IMR-90 (cell line): Measurements from ENCODE around the gene ADCY4. TPM values are rescaled to one million over a fixed set of nuclear protein-coding genes. Genes with fewer than 3 reads are reported as not detected.

ENCODE experiments used
- ATAC-seq: fragments of 200-7000 bp; cut with Tn5 transposase; 2 replicates; pipeline ENCODE4 v1.9.1; 2020; ENCODE audit warnings: low read depth, mild to moderate bottlenecking, moderate library complexity
- BruUV-seq: library from RNA; stranded (reverse); fragments of 400-500 nt; replicated peaks from 2 replicates; lab custom pipeline; 2021; lab: Mats Ljungman, UMichigan
- CTCF ChIA-PET: fragments of 300-600 bp; formaldehyde crosslinking; extraction: SDS; loops from one replicate; lab custom pipeline; 2021; ENCODE audit warnings: antibody characterized with exemption; lab: Yijun Ruan, JAX
- POLR2A ChIA-PET: fragments of 300-600 bp; sonication (Branson Sonifier 250); formaldehyde crosslinking; loops from one replicate; lab custom pipeline; 2022; ENCODE audit warnings: antibody characterized with exemption; ENCODE audit not compliant: unreplicated experiment; lab: Charles Lee
- DNase-seq: peaks from one replicate; pipeline ENCODE4 v3.0.0; 2013
- H2AFZ ChIP-seq: replicated peaks from 2 replicates; pipeline ENCODE3; 2013; ENCODE audit warnings: low read length, mild to moderate bottlenecking; ENCODE audit not compliant: poor library complexity
- H2AK5ac ChIP-seq: 2 replicates; pipeline ENCODE4 v1.6.1; 2013; ENCODE audit warnings: low read depth, low read length, inconsistent platforms
- H2AK9ac ChIP-seq: replicated peaks from 2 replicates; pipeline ENCODE3; 2013; ENCODE audit warnings: mild to moderate bottlenecking, low read depth, low read length, moderate library complexity; ENCODE audit not compliant: poor library complexity
- H2BK120ac ChIP-seq: 2 replicates; pipeline ENCODE4 v1.6.1; 2013; ENCODE audit warnings: low read depth, low read length, inconsistent platforms
- H2BK15ac ChIP-seq: 3 replicates; pipeline ENCODE4 v1.6.1; 2013; ENCODE audit warnings: low read depth, low read length, inconsistent platforms
- H2BK20ac ChIP-seq: 2 replicates; pipeline ENCODE4 v1.6.1; 2013; ENCODE audit warnings: low read depth, mild to moderate bottlenecking, inconsistent platforms, low read length, moderate library complexity
- H2BK5ac ChIP-seq: 2 replicates; pipeline ENCODE4 v1.6.1; 2013; ENCODE audit warnings: mild to moderate bottlenecking, low read depth, low read length, inconsistent platforms; ENCODE audit not compliant: poor library complexity, severe bottlenecking
- H3K14ac ChIP-seq: replicated peaks from 2 replicates; pipeline ENCODE4 v1.6.1; 2013; ENCODE audit warnings: low read depth, low read length, inconsistent platforms
- H3K18ac ChIP-seq: 2 replicates; pipeline ENCODE4 v1.6.1; 2013; ENCODE audit warnings: low read depth, low read length, control low read depth
- H3K23ac ChIP-seq: 2 replicates; pipeline ENCODE4 v1.6.1; 2013; ENCODE audit warnings: low read depth, low read length, inconsistent platforms
- H3K27ac ChIP-seq: 2 replicates; pipeline ENCODE4 v1.5.1; 2013; ENCODE audit warnings: mild to moderate bottlenecking, control low read depth, low read length; ENCODE audit not compliant: insufficient read depth
- H3K27me3 ChIP-seq: 2 replicates; pipeline ENCODE4 v1.6.1; 2013; ENCODE audit warnings: low read length; ENCODE audit not compliant: control insufficient read depth, insufficient read depth
- H3K36me3 ChIP-seq: 2 replicates; pipeline ENCODE4 v1.6.1; 2013; ENCODE audit warnings: low read length, mixed read lengths; ENCODE audit not compliant: control insufficient read depth, insufficient read depth
- H3K4ac ChIP-seq: 2 replicates; pipeline ENCODE4 v1.6.1; 2013; ENCODE audit warnings: low read depth, low read length, inconsistent platforms
- H3K4me1 ChIP-seq: 2 replicates; pipeline ENCODE4 v1.6.1; 2013; ENCODE audit warnings: low read length, mixed read lengths; ENCODE audit not compliant: control insufficient read depth, insufficient read depth
- H3K4me2 ChIP-seq: 2 replicates; pipeline ENCODE4 v1.6.1; 2013; ENCODE audit warnings: low read depth, mild to moderate bottlenecking, control low read depth, low read length, moderate library complexity
- H3K4me3 ChIP-seq: 2 replicates; pipeline ENCODE4 v1.5.1; 2013; ENCODE audit warnings: low read depth, mild to moderate bottlenecking, control low read depth, low read length, moderate library complexity; ENCODE audit not compliant: insufficient read depth
- H3K56ac ChIP-seq: 2 replicates; pipeline ENCODE4 v1.6.1; 2013; ENCODE audit warnings: low read length, inconsistent platforms; ENCODE audit not compliant: insufficient read depth; ENCODE audit errors: extremely low read depth
- H3K79me1 ChIP-seq, 2 experiments: 2 replicates each; pipeline ENCODE4 v1.6.1; 2013; ENCODE audit warnings: low read length in 2 of 2, inconsistent platforms in 1 of 2, low read depth in 1 of 2
- H3K9ac ChIP-seq: 2 replicates; pipeline ENCODE4 v1.6.1; 2013; ENCODE audit warnings: low read depth, low read length, control low read depth
- H3K9me1 ChIP-seq: 2 replicates; pipeline ENCODE4 v1.6.1; 2013; ENCODE audit warnings: low read length, inconsistent platforms; ENCODE audit not compliant: insufficient read depth
- H3K9me3 ChIP-seq: 2 replicates; pipeline ENCODE4 v1.6.1; 2013; ENCODE audit warnings: low read length; ENCODE audit not compliant: control insufficient read depth, insufficient read depth
- H4K20me1 ChIP-seq: 2 replicates; pipeline ENCODE4 v1.6.1; 2013; ENCODE audit warnings: low read length, inconsistent platforms; ENCODE audit not compliant: insufficient read depth
- H4K5ac ChIP-seq: 2 replicates; pipeline ENCODE4 v1.6.1; 2013; ENCODE audit warnings: mild to moderate bottlenecking, low read depth, low read length, control low read depth
- H4K8ac ChIP-seq, 2 experiments: 2 replicates each; pipeline ENCODE4 v1.6.1; 2013; ENCODE audit warnings: low read depth in 2 of 2, low read length in 2 of 2, control low read depth in 1 of 2, inconsistent platforms in 1 of 2
- H4K91ac ChIP-seq: 2 replicates; pipeline ENCODE4 v1.6.1; 2013; ENCODE audit warnings: low read depth, low read length, inconsistent platforms; ENCODE audit not compliant: insufficient read depth
- BHLHE40 ChIP-seq: fragments of 150-350 bp; IDR thresholded peaks from 2 replicates; pipeline ENCODE4 v1.6.1; 2016; ENCODE audit warnings: mild to moderate bottlenecking, low read depth, low read length
- MAZ ChIP-seq: IDR thresholded peaks from 2 replicates; pipeline ENCODE4 v1.6.1; 2012; ENCODE audit warnings: low read depth, mild to moderate bottlenecking, low read length, improper control_type of control experiment, moderate library complexity, borderline replicate concordance
- WGBS, 2 experiments: methylation state at CpG; one replicate each; pipeline versions ENCODE4 v1.1.5 to v1.1.7; 2013; ENCODE audit warnings: missing lambda C conversion rate in 2 of 2; ENCODE audit not compliant: insufficient read length in 1 of 2; ENCODE audit errors: extremely low coverage in 2 of 2; 5-methylcytosine and 5-hydroxymethylcytosine counted together
- dilution Hi-C: fragments of 300-500 bp; cut with HindIII; formaldehyde crosslinking; loops from one replicate; pipeline ENCODE4 v1.14.3; 2018; ENCODE audit warnings: low sequenced_read_pairs; ENCODE audit not compliant: unreplicated experiment
- in situ Hi-C: fragments of 300-500 bp; cut with MboI; formaldehyde crosslinking; loops from 3 replicates; pipeline ENCODE4 v1.14.3; 2019; ENCODE audit warnings: low sequenced_read_pairs, inconsistent platforms, mixed read lengths
- intact Hi-C: fragments of 100-400 bp; cut with micrococcal nuclease; formaldehyde crosslinking; loops from 2 replicates; pipeline ENCODE4 v1.10.0; 2022
- polyA plus RNA-seq, 3 experiments: library from polyadenylated mRNA; depleted of rRNA; stranded (reverse); fragments of >200 nt; gene quantifications; 2 replicates each; pipeline ENCODE4 v1.2.3, GENCODE V29; 2012; ENCODE audit warnings: low replicate concordance in 1 of 3
- total RNA-seq: library from RNA; depleted of rRNA; stranded (reverse); fragments of >200 nt; gene quantifications from 2 replicates; pipeline ENCODE4 v1.2.3, GENCODE V29; 2012

ADCY4 gene
- total and polyA plus RNA-seq, 2 of the 4 experiments (the other 2 are of a cell fraction): not detected

DNA sequence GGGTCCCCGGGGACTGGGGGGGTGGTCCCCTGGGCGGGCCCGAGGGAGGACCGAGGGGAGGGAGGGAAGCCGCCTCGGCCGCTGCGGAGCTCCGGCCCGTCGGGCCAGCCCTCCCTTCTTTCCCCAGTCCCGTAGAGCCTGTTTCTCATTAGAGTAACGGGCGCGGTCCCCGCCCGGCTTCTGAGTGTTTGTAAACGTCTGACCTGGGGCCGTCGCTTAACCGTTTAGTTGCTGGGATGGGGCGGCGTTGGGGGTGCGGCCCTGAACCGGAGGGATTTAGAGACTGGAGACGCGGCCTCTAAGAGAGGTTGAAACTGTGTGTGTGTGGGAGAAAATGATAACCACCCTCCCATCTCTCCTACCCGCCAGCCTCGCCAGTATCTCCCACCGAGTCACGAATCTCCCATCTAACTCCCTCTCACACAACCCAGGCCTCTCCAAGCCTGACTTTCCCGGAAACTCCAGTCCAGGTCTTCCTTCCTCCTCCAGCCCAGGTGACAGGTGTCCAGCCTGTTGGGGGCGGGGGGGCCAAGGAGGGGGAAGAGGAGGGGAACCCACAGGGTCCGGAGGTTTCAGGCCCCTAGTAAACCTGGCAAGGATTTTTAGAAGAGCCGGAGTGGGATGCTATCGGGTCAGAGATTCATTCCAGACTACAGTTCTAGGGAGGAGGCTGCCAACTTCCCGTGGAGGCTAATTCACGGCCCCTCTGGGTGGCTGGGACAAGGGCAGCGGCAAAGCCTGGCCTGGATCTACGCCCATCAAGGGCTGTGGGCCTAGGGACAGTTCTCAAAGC is 32.0 kb upstream of the ADCY4 start:
- Histone ChIP-seq H2AK5ac (peak overlapping the region; percentile 88), H2BK5ac (peak overlapping the region; percentile 95), H3K9ac (peak overlapping the region; percentile 77), H2BK20ac (peak overlapping the region; percentile 88), H4K20me1 (peaks cover 4% of the 10 kb centered on the region), H3K18ac (peak overlapping the region; percentile 84), H3K56ac (peak overlapping the region; percentile 90), H3K9me1 (peaks cover 6% of the 10 kb centered on the region; the same call in 1 of the 2 replicates), H3K36me3 (peaks cover 13% of the 10 kb centered on the region; the same call in 1 of the 2 replicates), H3K4me2 (peak overlapping the region; percentile 80), H2AK9ac (peak overlapping the region; percentile 92), H3K4me1 (peaks cover 11% of the 10 kb centered on the region), H3K4me3 (peak overlapping the region; percentile 30), H2BK120ac (peak overlapping the region; percentile 93), H4K91ac (peak overlapping the region; percentile 98), H3K27ac (peak overlapping the region; percentile 98), H3K23ac (peak overlapping the region; percentile 98), H2AFZ (peak overlapping the region; percentile 83), H3K14ac (peak overlapping the region; percentile 95), H3K79me1 (peaks cover 3 to 28% of the 10 kb centered on the region in 2 experiments; a peak in 3 of 4 replicates), H4K8ac (peak overlapping the region; percentile 96 to 98), H2BK15ac (peak overlapping the region; percentile 94; the same call in 2 of the 3 replicates), H4K5ac (peak overlapping the region; percentile 93), H3K27me3 (no peaks in the 10 kb centered on the region), H3K9me3 (no peaks in the 10 kb centered on the region), H3K4ac (peak overlapping the region; percentile 97)
- BruUV-seq: no TSS peak
- peak; percentile 89 for DNase-seq
- POLR2A ChIA-PET: interaction anchor here (0.8 to 1.6 kb wide), 4 partner anchors 51 to 75 kb away, joined by 3 to 7 read pairs (median 4); partner anchors contain the start of gene KHNYN
- dilution Hi-C loops: no loop called here
- TF ChIP-seq BHLHE40 (no peak), MAZ (peak; percentile 93)
- ATAC-seq: peak; percentile 68
- in situ Hi-C loops: loop anchor here (10.0 kb wide), 1 partner anchor 68 kb away; no protein-coding TSS in a partner anchor
- CTCF ChIA-PET: interaction anchor here (0.6 to 2.3 kb wide), 7 partner anchors 33 to 70 kb away, joined by 3 to 30 read pairs (median 5); partner anchors contain the start of genes CBLN3 and KHNYN
- intact Hi-C loops: loop anchor here (2.0 kb wide), 1 partner anchor 32 kb away; the partner anchor contains the start of gene NYNRIN
- 3% methylated on average over 6 of the region's 40 CpGs; no CpG with 5 or more reads in 1 of the 2 experiments for WGBS, 2 experiments
